Hematopoietic multipotent progenitor cell treated with erythropoietin and hydrocortisone succinate and interleukin-3 and kit ligand, for 6 days (in vitro differentiated cells): Measurements from ENCODE around the gene TPCN2.
A peak's percentile ranks its signal among the peaks of the same experiment; 100 is the strongest.

Experiments
- DNase-seq: peaks from one replicate; pipeline ENCODE4 v3.0.0-alpha.2; 2015

TPCN2 gene

GRCh38 chr11:69097263-69097662 is 48.5 kb downstream of the TPCN2 start:
- no peak for DNase-seq

- DNase-seq, result no peak
These were observed 50.4 kb downstream of the TPCN2 start for GRCh38 chr11:69099180-69099579.

GRCh38 chr11:69100454-69101114 is 51.9 kb downstream of the TPCN2 start:
- no peak for DNase-seq

DNA sequence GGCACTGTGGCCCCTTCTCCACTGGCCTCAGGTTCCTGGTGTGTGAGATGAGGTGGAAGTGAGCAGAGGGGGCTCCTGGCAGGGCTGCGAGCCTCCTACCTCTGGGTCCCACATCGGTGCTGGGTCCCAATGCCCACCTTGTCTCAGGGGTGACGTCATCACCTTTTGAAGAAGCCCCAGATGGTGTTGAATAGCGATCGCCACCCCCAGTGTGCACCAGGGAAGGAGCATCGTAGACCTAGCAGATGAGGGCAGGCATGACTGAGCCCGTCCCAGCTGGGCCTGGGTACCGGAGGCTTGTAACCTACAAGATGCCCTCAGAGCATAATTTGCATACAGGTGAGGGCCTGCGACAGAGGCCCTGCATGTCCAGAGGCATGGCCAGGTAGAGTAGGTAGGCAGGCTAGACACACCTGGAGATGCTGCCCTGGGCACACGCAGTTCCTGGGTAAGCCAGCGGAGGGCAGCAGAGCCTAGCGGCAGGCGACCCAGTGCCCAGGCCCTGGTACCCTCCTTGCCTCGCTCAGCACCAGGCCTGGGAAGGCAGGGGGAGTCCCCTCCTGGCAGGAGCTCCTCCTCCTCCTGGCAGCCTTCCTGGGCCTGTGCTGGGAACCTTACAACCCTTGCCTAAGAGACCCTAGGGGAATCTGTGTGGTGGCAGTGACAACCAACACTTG is 52.5 kb downstream of the TPCN2 start:
- DNase-seq, result peak; percentile 72

GRCh38 chr11:69101792-69102695 is 53.3 kb downstream of the TPCN2 start:
- no peak for DNase-seq

DNA sequence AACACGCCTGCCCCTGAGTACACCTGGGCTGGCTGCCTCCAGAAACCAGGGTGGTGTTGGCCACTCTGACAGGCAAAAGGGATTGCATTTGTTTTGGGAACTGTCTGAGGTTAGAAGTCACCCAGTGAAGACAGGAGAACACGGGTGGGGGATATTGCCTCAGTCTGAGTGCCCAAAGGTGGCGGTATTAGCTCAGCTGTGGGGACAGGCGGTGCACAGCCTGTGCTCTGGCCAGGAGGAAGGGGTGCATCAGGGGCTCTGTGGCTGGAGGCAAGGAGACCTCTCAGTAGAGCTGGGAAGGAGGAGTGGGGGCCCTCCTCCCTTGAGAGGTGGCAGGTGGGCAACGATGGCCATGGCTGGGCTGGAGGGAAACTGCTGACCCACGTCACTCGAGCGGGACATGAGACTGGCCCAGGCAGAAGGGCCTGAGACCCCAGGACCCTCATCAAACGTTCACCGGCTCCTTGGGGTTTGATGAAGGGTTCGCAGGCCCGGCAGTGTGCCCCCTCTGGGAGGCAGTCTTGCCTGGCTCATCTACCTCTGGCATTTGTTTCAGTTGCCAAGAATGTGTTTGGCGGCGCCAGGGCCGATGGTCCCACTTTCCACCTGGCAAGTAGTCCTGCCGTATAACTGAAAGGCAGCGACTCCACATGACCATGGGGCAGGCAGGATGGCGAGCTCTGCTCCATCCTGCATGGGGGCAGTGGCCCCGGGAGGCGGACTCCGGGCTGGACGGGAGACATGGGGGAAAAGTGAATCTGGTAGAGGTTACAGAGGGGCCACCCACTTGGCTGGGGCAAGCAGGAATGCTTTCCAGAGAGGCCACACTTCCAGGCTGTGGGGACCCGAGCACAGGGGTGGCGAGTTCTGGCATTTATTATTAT is 54.2 kb downstream of the TPCN2 start:
- peak; percentile 37 for DNase-seq

DNA sequence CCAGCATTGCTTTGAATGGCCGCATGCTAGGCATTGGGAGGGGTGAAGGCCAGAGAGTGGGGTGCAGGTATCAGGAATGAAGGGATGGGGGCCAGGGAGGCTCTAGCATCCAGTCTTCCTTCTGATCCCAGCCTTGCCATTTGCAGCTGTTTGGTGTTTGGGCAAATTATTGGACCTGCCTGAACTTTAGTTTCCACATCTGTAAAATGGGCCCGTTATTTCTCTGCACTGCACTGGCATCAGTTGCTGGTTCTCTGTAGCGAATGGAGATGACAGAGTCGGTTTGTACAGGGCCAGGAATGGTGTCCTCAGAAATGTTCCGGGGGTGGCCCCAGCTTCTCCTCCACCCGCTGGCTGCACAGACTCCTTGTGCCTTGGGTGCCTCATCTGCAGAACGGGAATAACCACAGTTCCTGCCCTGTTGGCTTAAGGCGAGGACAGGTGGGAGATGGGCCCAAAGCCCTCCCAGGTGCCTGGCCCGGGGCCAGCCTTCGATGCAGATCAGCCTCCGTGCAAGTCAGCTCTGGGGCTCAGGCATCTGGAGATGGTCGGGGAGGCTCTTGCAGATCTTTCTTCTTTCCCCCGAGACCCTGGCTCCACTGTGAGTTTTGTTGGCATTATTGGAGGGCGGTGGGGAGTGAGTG is 55.6 kb downstream of the TPCN2 start:
- no peak for DNase-seq

DNA sequence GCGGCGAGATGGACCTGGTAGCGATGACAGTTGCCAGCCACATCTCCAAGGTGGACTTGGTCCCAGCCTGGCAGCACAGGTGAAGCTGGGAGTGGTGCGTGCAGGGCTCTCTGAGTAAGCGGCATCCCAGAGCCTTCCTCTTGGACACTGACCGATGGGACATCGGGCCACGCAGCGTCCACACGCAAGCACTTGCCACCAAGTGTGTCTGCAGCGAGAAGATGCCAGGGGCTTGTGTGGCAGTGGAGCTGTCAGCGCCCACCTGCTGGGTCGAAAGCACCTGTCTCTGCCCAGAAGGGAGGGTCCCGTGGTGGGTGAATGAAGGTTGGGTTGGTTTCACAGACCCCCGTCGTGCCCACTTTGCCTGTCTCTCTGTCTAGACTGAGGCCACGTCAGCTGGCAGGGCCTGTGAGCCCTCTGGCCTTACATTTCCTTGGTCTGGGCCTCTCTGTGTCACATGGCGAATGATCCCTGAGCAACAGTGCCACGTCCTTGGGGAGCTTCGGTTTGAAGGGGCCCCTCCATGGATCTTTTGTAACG is 56.2 kb downstream of the TPCN2 start:
- DNase-seq, result no peak

GRCh38 chr11:69105461-69106030 is 56.8 kb downstream of the TPCN2 start:
- DNase-seq, result no peak

DNA sequence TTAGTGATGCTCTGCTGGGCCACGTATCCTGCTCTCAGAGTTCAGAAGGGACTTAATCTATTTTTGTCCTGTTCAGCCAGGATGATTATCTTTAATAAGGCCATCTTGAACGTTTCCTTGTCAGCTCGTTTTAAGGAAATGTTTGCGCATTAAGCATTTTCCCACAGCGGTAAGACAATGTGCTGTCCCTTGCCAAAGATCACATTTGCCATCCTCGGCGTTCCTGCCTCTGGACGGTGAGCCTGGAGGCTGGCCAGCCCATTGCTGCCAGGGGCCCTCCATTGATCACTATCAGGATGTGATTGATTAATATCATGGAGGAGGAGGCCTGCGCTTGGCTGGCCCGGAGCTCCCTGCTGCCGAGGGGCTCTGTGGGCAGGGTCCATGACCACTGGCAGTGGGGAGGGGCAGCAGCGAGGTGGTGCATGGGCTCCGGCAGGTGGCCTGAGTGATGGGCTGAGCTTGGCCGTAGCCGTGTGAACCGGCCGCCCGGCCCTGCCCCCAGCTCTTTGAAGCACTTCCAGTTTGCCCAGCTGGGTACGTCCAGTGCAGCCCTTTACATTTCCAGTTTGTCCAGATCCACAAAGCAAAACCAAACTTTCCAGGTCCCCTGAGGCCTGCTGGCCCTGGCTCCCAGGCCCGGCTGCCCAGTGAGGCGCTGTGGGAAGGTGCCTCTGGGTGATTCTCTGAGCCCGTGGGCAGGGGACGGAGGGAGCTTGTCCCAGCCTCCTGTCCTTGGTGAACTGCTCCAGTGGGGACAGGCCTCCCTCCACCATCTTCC is 57.5 kb downstream of the TPCN2 start:
- DNase-seq, result no peak

DNA sequence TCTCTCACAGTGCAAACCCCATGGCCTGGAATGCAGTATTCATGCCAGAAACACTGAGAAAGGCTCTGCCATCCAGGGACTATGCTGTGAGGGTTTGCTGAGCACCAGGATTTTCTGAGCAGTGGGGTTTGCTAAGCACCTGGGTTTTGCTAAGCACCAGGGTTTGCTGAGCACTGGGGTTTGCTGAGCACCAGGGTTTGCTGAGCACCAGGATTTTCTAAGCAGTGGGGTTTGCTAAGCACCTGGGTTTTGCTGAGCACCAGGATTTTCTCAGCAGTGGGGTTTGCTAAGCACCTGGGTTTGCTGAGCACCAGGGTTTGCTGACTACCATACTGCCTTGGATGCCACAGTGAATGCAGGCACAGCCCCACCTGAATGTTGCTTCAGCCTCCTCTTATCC is 58.7 kb downstream of the TPCN2 start:
- no peak for DNase-seq

DNA sequence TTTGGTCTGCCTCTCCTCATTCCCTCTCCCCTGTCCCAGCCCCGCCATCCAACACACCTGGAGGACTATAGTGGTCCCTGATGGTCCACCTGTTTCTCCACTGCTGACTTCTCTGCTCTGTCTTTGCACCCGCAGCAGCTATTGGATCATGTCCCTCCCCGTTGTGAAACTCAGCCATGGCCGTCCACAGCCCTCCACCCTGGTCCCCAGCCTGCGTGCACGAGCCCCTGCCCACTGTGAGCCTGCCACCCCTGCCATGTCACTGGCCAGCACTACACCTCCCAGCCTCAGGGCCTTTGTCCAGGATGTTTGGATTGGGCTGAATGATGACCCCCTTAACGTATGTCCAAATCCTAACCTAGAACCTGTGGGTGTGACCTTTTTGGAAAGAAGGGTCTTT is 59.3 kb downstream of the TPCN2 start:
- no peak for DNase-seq

DNA sequence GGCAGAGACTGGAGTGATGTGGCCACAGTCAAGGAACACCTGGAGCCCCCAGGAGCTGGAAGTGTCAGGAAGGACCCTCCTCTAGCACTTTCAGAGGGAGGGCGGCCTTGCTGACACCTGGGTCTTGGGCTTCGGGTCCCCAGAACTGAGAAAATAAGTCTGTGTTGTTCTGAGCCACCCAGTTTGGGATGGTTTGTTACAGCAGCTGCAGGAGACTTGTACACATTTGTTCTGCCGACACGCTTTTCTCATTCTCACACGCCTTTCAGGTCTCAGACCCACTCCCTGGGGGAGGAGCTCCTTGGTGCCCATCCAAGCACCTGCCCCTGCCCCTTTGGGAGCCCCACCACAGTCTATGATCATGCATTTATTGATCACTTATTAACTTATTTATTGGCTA is 59.8 kb downstream of the TPCN2 start:
- DNase-seq, result no peak

GRCh38 chr11:69109101-69109500 is 60.4 kb downstream of the TPCN2 start:
- DNase-seq, result no peak

GRCh38 chr11:69110451-69110850 is 61.7 kb downstream of the TPCN2 start:
- no peak for DNase-seq

DNA sequence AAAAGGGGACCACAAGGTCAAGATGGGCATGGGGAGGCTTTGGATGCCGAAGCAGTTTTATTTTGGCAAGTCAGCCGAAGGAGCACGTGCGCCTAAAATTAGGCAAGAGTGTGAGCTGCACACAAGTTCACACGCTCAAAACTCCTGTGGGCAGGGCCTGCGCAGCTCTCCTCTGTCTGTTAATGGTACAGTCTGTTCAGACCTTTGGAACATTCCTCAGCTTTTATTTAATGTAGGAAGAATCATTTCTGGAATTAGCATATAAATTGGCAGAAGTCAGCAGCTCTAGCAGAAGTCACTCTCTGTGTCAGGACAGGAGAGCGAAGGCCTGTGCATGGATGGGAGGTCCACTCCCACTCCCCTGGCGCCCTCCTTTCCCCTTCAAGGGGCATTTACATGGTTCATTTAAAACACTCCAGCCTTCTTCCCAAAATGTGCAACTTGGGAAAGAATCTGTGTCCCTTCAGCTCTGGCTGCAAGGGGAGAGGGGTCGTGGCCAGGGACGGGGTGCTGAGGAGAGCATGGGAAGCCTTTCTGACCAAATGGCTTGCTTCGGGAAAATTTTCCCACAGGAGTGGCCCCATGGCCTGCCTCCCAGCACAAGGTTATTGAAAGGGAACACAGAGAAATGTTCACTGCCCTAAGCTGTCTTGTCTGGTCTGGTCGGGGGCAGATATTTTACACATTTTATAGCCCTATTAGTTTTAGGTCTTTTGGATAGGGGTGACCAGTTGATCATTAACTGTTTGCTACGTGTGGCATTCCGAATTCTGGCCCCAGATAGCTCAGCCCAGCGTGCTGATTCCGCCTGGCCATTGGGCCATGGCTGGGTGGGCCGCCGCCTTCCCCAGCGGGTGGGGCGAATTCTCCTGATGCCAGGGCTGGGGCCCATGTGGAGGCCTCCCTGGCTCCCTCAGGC is 63.2 kb downstream of the TPCN2 start:
- no peak for DNase-seq

GRCh38 chr11:69113226-69113625 is 64.5 kb downstream of the TPCN2 start:
- DNase-seq, result no peak

DNA sequence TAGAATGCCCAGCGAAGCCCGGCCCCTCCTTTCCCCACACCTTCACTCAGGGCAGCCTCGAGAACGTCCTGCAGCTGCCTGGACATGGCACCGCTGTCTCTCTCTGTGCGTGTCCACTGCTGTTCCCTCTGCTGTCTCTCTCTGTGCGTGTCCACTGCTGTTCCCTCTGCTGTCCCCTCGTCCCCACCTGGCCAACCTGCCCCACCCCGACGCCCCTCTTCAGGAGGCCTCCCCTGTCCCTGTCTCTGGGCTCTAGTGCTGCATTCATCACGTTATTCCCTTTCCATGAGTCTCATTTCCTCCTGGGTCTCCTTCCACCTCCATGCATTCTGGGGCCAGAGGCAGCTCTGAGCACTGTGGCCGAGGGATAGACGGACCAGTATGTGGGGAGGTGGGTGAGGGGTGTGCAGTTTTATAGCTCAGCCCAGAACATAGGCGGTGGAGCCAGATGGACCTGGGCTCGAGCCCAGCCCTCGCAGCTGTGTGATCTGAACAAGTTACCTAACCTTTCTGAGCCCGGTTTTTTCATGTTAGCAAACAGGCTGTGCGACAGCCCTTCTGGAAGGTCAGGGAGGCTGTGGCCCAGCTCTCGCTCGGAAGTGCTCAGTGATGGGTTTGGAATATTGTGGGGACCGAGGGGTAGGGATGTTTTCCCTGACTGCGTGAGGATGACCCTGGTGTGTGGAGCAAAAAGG is 65.1 kb downstream of the TPCN2 start:
- no peak for DNase-seq

- DNase-seq, result no peak
These were observed 65.6 kb downstream of the TPCN2 start for GRCh38 chr11:69114362-69114761.
